Measurements from ENCODE around the gene CCNT1. TPM values are rescaled to one million over a fixed set of nuclear protein-coding genes. Genes with fewer than 3 reads are reported as not detected.
"Not testable (repeated sequence)": the region's sequence is repeated elsewhere in the genome, so short reads cannot be mapped to it uniquely, and the experiment has no call there.

CCNT1 gene
- total RNA-seq, 1 donor from 2014 or later = 16.9 TPM

GRCh38 chr12:48693572-48693971 is 22.9 kb downstream of the CCNT1 start:
- no peak for DNase-seq (ENCODE audit: extremely low read depth, low read depth, low spot score)

GRCh38 chr12:48691826-48692487 is 24.6 kb downstream of the CCNT1 start:
- DNase-seq (ENCODE audit: extremely low read depth, low read depth, low spot score) = no peak

GRCh38 chr12:48690990-48691389 is 25.5 kb downstream of the CCNT1 start:
- no peak for DNase-seq (ENCODE audit: extremely low read depth, low read depth, low spot score)

- DNase-seq (ENCODE audit: extremely low read depth, low read depth, low spot score) = no peak
Observed at GRCh38 chr12:48690436-48690835, 26.1 kb downstream of the CCNT1 start.

GRCh38 chr12:48688836-48689235 is 27.7 kb downstream of the CCNT1 start:
- no peak for DNase-seq (ENCODE audit: extremely low read depth, low read depth, low spot score)

- no peak for DNase-seq (ENCODE audit: extremely low read depth, low read depth, low spot score)
Observed at GRCh38 chr12:48687592-48687991, 28.9 kb downstream of the CCNT1 start.

- DNase-seq (ENCODE audit: extremely low read depth, low read depth, low spot score) = no peak
Observed at GRCh38 chr12:48686615-48687334, 29.7 kb downstream of the CCNT1 start.

- no peak for DNase-seq (ENCODE audit: extremely low read depth, low read depth, low spot score)
Observed at GRCh38 chr12:48686037-48686595, 30.4 kb downstream of the CCNT1 start.

- no peak for DNase-seq (ENCODE audit: extremely low read depth, low read depth, low spot score)
Observed at GRCh38 chr12:48683534-48683933, 33.0 kb downstream of the CCNT1 start.

- no peak for DNase-seq (ENCODE audit: extremely low read depth, low read depth, low spot score)
Observed at GRCh38 chr12:48682927-48683326, 33.6 kb downstream of the CCNT1 start.

GRCh38 chr12:48682533-48682905 is 34.0 kb downstream of the CCNT1 start:
- DNase-seq (ENCODE audit: extremely low read depth, low read depth, low spot score) = not testable (repeated sequence)

GRCh38 chr12:48681710-48682532 is 34.6 kb downstream of the CCNT1 start, which contains the start of gene KANSL2:
Gene KANSL2 (minus strand): TSS chr12:48682238. CDS start chr12:48681632, 606 bp downstream.
- peak; percentile 91 for DNase-seq (ENCODE audit: extremely low read depth, low read depth, low spot score)

- DNase-seq (ENCODE audit: extremely low read depth, low read depth, low spot score) = no peak
Observed at GRCh38 chr12:48681399-48681709, 35.2 kb downstream of the CCNT1 start.

GRCh38 chr12:48680861-48681260 is 35.6 kb downstream of the CCNT1 start:
- no peak for DNase-seq (ENCODE audit: extremely low read depth, low read depth, low spot score)

GRCh38 chr12:48678551-48679185 is 37.8 kb downstream of the CCNT1 start:
- no peak for DNase-seq (ENCODE audit: extremely low read depth, low read depth, low spot score)

GRCh38 chr12:48671231-48671856 is 45.2 kb downstream of the CCNT1 start:
- no peak for DNase-seq (ENCODE audit: extremely low read depth, low read depth, low spot score)

GRCh38 chr12:48668996-48669395 is 47.5 kb downstream of the CCNT1 start:
- DNase-seq (ENCODE audit: extremely low read depth, low read depth, low spot score) = no peak

GRCh38 chr12:48659863-48660262 is 56.6 kb downstream of the CCNT1 start:
- DNase-seq (ENCODE audit: extremely low read depth, low read depth, low spot score) = no peak

- no peak for DNase-seq (ENCODE audit: extremely low read depth, low read depth, low spot score)
Observed at GRCh38 chr12:48651681-48652080, 64.8 kb downstream of the CCNT1 start.

GRCh38 chr12:48645354-48645753 is 71.2 kb downstream of the CCNT1 start:
- not testable (repeated sequence) for DNase-seq (ENCODE audit: extremely low read depth, low read depth, low spot score)

All from glomerular endothelial cell (primary cell).